K562 (cell line): Measurements from ENCODE around the gene SPRY4. TPM values are rescaled to one million over a fixed set of nuclear protein-coding genes. Genes with fewer than 3 reads are reported as not detected.

Experiments
- ATF7 ChIP-seq: fragments of 450-650 bp; IDR thresholded peaks from 2 replicates; pipeline ENCODE4 v1.7.1; 2014; ENCODE audit warnings: mild to moderate bottlenecking, moderate library complexity
- DNMT1 ChIP-seq: fragments of 450-650 bp; IDR thresholded peaks from 2 replicates; pipeline ENCODE4 v1.6.1; 2016; ENCODE audit warnings: antibody characterized with exemption, mild to moderate bottlenecking
- MYC ChIP-seq, 2 experiments: fragments of 250-450 bp in 1 of 2; sonication (Bioruptor Pico) in 1 of 2; IDR thresholded peaks; 2 replicates each; pipeline versions ENCODE4 v1.5.1 to v1.6.1; 2012 to 2021; ENCODE audit warnings: low read depth in 2 of 2, borderline replicate concordance in 1 of 2, improper control_type of control experiment in 1 of 2, low read length in 1 of 2, mild to moderate bottlenecking in 1 of 2, moderate library complexity in 1 of 2
- POLR2H ChIP-seq: IDR thresholded peaks from 2 replicates; pipeline ENCODE4 v1.6.1; 2016; ENCODE audit warnings: missing genetic modification characterization, low read depth, mild to moderate bottlenecking, control low read depth, missing compliant biosample characterization, moderate library complexity
- TEAD1 ChIP-seq, 2 experiments: fragments of 450-650 bp in 1 of 2; sonication (generic) in 1 of 2; formaldehyde crosslinking; IDR thresholded peaks; 2 replicates each; pipeline versions ENCODE4 v1.4.0 to v1.8.0; 2020 to 2022; ENCODE audit warnings: mild to moderate bottlenecking in 2 of 2, missing genetic modification reagents in 1 of 2
- ZFPM2 ChIP-seq: fragments of 250-450 bp; sonication (Bioruptor Pico); IDR thresholded peaks from 2 replicates; pipeline ENCODE4 v1.5.1; 2022; ENCODE audit warnings: mild to moderate bottlenecking
- ZNF766 ChIP-seq: fragments of 200-800 bp; sonication (Bioruptor generic); conservative IDR thresholded peaks from 2 replicates; pipeline ENCODE4 v1.6.1; 2016; ENCODE audit warnings: missing genetic modification characterization, missing compliant biosample characterization
- polyA plus RNA-seq, 8 experiments: library from polyadenylated mRNA; depleted of rRNA in 4 of 8; stranded (reverse) in 5 of 8; unstranded in 3 of 8; fragments of >200 nt; fragmentation: Nextera tagmentation in 2 of 8; fragmentation: Illumina TruSeq in 1 of 8; extraction: Ambion mirVana in 2 of 8; extraction: Trizol in 1 of 8; gene quantifications; 2 replicates each; pipeline versions ENCODE4 v1.2.1 to v1.2.3, GENCODE V29; 2011 to 2014; ENCODE audit warnings: inconsistent platforms in 1 of 8, missing spikeins in 1 of 8
- total RNA-seq, 7 experiments: library from RNA; depleted of rRNA in 6 of 7; stranded (reverse); fragments of >200 nt in 6 of 7; fragmentation: Illumina TruSeq in 2 of 7; extraction: Trizol in 2 of 7; gene quantifications; 2 replicates each; pipeline versions ENCODE4 v1.2.1 to v1.2.3, GENCODE V29; 2011 to 2021; ENCODE audit warnings: low replicate concordance in 1 of 7
- TF ChIP-seq, protein P1 (sequence below): fragments of 450-650 bp; conservative IDR thresholded peaks from 2 replicates; pipeline ENCODE4 v1.6.1; 2016; ENCODE audit warnings: missing genetic modification characterization, low read depth, mild to moderate bottlenecking, control low read depth, missing compliant biosample characterization
- TF ChIP-seq, protein P2 (sequence below): fragments of 250-450 bp; sonication (Bioruptor Pico); IDR thresholded peaks from 2 replicates; pipeline ENCODE4 v1.5.1; 2021; ENCODE audit warnings: mild to moderate bottlenecking
- TF ChIP-seq, protein P3 (sequence below): sonication (generic); IDR thresholded peaks from 2 replicates; pipeline ENCODE4 v1.6.1; 2016
- TF ChIP-seq, protein P4 (sequence below): sonication (generic); formaldehyde crosslinking; IDR thresholded peaks from 2 replicates; pipeline ENCODE4 v1.8.0; 2023; ENCODE audit warnings: mild to moderate bottlenecking, missing genetic modification reagents
- TF ChIP-seq, protein P5 (sequence below): fragments of 450-650 bp; IDR thresholded peaks from 2 replicates; pipeline ENCODE4 v1.6.1; 2017; ENCODE audit warnings: antibody characterized with exemption, mild to moderate bottlenecking

SPRY4 gene
- total and polyA plus RNA-seq, 9 of the 15 experiments (the other 6 are each of a cell fraction or from before 2014, with no cell fraction given), result 2.6 to 24.2 (median 9.5) TPM

DNA sequence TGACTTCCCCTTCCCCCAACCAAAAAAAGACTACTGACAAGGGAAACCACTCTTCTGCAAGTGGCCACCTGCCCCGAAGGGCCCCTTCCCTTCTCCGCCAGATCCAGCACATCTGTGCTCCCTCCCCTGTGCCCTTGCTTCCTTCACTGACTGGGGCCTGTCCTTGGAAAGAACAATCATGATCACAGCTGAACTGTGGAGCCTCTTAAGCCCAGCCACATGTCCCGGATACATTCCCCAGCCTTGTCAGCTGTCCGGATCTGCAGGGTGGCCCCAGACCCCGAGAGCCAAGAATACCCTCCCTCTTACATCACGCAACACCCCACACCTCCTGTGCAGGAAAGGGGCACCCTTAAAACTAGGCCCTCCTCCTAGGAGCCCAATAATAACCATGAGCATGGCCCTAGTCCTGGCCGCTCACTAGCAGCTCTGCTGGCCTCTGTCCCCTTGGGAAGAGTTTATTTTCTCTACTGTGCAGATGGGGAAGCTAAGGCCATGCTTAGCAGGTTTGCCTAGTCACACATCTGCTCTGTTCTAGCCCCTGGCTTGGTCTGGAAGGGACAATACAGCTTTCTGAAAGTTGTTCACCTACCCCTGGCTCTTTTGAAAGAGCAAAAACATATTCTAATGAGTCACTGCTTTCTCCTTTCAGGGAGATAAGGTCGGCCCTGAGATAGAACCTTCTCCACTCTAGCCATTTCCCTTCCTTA lies 3.8 kb downstream of the SPRY4 start (continued):
- TF ChIP-seq ATF7 (0 out of 2 replicates have a peak, but pooled peaks have one; percentile 9), DNMT1 (no peak), TEAD1 (CRISPR knock-in tag; IDR thresholded peaks at IDR 0.05) (0 out of 4 replicates have a peak, but pooled peaks of 1 of the 2 experiments have one; percentile 35), POLR2H (0 out of 2 replicates have a peak, but pooled peaks have one; percentile 11), ZNF766 (CRISPR knock-in tag) (0 out of 2 replicates have a peak, but pooled peaks have one; percentile 26), ZFPM2 (CRISPR knock-in tag) (no peak), MYC (IDR thresholded peaks at IDR 0.05; ENCODE audit: low read depth, low read length) (peak; percentile 42; the same call in 1 of the 2 replicates), MYC (CRISPR knock-in tag; IDR thresholded peaks at IDR 0.05; ENCODE audit: borderline replicate concordance, low read depth) (no peak)
- TF ChIP-seq, protein P1, sequence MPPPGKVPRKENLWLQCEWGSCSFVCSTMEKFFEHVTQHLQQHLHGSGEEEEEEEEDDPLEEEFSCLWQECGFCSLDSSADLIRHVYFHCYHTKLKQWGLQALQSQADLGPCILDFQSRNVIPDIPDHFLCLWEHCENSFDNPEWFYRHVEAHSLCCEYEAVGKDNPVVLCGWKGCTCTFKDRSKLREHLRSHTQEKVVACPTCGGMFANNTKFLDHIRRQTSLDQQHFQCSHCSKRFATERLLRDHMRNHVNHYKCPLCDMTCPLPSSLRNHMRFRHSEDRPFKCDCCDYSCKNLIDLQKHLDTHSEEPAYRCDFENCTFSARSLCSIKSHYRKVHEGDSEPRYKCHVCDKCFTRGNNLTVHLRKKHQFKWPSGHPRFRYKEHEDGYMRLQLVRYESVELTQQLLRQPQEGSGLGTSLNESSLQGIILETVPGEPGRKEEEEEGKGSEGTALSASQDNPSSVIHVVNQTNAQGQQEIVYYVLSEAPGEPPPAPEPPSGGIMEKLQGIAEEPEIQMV (tag), result no peak
- TF ChIP-seq, protein P2, sequence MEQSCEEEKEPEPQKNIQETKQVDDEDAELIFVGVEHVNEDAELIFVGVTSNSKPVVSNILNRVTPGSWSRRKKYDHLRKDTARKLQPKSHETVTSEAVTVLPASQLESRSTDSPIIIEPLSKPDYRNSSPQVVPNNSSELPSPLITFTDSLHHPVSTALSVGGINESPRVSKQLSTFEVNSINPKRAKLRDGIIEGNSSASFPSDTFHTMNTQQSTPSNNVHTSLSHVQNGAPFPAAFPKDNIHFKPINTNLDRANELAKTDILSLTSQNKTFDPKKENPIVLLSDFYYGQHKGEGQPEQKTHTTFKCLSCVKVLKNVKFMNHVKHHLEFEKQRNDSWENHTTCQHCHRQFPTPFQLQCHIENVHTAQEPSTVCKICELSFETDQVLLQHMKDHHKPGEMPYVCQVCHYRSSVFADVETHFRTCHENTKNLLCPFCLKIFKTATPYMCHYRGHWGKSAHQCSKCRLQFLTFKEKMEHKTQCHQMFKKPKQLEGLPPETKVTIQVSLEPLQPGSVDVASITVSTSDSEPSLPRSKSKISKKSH, result no peak
- TF ChIP-seq, protein P3, sequence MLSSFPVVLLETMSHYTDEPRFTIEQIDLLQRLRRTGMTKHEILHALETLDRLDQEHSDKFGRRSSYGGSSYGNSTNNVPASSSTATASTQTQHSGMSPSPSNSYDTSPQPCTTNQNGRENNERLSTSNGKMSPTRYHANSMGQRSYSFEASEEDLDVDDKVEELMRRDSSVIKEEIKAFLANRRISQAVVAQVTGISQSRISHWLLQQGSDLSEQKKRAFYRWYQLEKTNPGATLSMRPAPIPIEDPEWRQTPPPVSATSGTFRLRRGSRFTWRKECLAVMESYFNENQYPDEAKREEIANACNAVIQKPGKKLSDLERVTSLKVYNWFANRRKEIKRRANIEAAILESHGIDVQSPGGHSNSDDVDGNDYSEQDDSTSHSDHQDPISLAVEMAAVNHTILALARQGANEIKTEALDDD, result 0 out of 2 replicates have a peak, but pooled peaks have one; percentile 32
- TF ChIP-seq, protein P4, sequence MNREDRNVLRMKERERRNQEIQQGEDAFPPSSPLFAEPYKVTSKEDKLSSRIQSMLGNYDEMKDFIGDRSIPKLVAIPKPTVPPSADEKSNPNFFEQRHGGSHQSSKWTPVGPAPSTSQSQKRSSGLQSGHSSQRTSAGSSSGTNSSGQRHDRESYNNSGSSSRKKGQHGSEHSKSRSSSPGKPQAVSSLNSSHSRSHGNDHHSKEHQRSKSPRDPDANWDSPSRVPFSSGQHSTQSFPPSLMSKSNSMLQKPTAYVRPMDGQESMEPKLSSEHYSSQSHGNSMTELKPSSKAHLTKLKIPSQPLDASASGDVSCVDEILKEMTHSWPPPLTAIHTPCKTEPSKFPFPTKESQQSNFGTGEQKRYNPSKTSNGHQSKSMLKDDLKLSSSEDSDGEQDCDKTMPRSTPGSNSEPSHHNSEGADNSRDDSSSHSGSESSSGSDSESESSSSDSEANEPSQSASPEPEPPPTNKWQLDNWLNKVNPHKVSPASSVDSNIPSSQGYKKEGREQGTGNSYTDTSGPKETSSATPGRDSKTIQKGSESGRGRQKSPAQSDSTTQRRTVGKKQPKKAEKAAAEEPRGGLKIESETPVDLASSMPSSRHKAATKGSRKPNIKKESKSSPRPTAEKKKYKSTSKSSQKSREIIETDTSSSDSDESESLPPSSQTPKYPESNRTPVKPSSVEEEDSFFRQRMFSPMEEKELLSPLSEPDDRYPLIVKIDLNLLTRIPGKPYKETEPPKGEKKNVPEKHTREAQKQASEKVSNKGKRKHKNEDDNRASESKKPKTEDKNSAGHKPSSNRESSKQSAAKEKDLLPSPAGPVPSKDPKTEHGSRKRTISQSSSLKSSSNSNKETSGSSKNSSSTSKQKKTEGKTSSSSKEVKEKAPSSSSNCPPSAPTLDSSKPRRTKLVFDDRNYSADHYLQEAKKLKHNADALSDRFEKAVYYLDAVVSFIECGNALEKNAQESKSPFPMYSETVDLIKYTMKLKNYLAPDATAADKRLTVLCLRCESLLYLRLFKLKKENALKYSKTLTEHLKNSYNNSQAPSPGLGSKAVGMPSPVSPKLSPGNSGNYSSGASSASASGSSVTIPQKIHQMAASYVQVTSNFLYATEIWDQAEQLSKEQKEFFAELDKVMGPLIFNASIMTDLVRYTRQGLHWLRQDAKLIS (CRISPR knock-in tag), result 0 out of 2 replicates have a peak, but pooled peaks have one; percentile 52
- TF ChIP-seq, protein P5, sequence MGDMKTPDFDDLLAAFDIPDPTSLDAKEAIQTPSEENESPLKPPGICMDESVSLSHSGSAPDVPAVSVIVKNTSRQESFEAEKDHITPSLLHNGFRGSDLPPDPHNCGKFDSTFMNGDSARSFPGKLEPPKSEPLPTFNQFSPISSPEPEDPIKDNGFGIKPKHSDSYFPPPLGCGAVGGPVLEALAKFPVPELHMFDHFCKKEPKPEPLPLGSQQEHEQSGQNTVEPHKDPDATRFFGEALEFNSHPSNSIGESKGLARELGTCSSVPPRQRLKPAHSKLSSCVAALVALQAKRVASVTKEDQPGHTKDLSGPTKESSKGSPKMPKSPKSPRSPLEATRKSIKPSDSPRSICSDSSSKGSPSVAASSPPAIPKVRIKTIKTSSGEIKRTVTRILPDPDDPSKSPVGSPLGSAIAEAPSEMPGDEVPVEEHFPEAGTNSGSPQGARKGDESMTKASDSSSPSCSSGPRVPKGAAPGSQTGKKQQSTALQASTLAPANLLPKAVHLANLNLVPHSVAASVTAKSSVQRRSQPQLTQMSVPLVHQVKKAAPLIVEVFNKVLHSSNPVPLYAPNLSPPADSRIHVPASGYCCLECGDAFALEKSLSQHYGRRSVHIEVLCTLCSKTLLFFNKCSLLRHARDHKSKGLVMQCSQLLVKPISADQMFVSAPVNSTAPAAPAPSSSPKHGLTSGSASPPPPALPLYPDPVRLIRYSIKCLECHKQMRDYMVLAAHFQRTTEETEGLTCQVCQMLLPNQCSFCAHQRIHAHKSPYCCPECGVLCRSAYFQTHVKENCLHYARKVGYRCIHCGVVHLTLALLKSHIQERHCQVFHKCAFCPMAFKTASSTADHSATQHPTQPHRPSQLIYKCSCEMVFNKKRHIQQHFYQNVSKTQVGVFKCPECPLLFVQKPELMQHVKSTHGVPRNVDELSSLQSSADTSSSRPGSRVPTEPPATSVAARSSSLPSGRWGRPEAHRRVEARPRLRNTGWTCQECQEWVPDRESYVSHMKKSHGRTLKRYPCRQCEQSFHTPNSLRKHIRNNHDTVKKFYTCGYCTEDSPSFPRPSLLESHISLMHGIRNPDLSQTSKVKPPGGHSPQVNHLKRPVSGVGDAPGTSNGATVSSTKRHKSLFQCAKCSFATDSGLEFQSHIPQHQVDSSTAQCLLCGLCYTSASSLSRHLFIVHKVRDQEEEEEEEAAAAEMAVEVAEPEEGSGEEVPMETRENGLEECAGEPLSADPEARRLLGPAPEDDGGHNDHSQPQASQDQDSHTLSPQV, result 0 out of 2 replicates have a peak, but pooled peaks have one; percentile 40
